Measurements from ENCODE around the gene SLC25A41. TPM values are rescaled to one million over a fixed set of nuclear protein-coding genes. Genes with fewer than 3 reads are reported as not detected.
"Not testable (repeated sequence)": the region's sequence is repeated elsewhere in the genome, so short reads cannot be mapped to it uniquely, and the experiment has no call there.

The SLC25A41 gene
- total RNA-seq, 2 donors from 2014 or later = 0.18 to 0.57 TPM

DNA sequence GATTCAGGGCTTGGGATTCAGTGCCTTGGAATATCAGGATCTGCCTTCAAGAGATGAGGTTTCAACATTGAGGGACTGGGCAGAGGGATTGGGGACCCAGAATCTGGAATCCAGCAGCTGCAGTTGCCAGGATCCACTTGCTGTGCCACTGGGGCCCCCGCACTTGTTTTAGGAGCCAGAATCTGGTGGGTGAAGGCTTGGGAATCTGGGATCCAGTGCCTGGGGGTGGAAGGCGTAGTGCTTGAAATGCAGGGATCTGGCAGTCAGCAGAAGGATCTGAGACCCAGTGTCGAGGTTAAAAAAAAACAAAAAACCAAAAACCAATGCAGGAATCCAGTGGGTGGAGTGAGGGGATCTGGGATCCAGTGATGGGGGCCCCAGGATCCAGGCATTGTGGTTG lies 7.3 kb upstream of the SLC25A41 start:
- no peak for DNase-seq (ENCODE audit: low spot score)

DNA sequence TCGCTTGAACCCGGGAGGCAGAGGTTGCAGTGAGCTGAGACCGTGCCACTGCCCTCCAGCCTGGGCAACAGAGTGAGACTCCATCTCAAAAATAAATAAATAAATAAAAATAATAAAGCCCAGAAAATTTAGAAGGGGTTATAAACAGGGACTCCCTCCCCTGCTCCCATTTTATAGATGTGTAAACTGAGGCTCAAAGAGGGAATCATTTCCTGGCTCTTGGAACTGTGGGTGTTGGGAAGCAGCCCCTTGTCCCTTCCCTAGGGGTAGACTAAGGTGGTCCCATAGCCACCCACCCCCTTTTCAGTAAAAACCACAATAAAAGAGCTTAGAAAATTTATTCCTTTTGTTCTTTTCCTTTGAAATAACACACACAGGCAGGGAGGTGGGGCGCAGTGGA lies 6.2 kb upstream of the SLC25A41 start:
- intact Hi-C loops (cut with DNase I) = no loop called here
- TF ChIP-seq, protein P1, sequence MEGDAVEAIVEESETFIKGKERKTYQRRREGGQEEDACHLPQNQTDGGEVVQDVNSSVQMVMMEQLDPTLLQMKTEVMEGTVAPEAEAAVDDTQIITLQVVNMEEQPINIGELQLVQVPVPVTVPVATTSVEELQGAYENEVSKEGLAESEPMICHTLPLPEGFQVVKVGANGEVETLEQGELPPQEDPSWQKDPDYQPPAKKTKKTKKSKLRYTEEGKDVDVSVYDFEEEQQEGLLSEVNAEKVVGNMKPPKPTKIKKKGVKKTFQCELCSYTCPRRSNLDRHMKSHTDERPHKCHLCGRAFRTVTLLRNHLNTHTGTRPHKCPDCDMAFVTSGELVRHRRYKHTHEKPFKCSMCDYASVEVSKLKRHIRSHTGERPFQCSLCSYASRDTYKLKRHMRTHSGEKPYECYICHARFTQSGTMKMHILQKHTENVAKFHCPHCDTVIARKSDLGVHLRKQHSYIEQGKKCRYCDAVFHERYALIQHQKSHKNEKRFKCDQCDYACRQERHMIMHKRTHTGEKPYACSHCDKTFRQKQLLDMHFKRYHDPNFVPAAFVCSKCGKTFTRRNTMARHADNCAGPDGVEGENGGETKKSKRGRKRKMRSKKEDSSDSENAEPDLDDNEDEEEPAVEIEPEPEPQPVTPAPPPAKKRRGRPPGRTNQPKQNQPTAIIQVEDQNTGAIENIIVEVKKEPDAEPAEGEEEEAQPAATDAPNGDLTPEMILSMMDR (IDR thresholded peaks at IDR 0.05) = no peak
- TF ChIP-seq POLR2A (IDR thresholded peaks at IDR 0.05) = no peak
- DNase-seq (ENCODE audit: low spot score) = no peak
- no peaks in the 10 kb centered on the region for H3K36me3 ChIP-seq
- H3K27ac ChIP-seq = no peak overlapping the region
- H3K4me3 ChIP-seq = no peak overlapping the region
- H3K27me3 ChIP-seq (replicated peaks; ENCODE audit: insufficient read depth) = no peaks in the 10 kb centered on the region
- no peaks in the 10 kb centered on the region for H3K9me3 ChIP-seq
- 81% methylated on average over 4 of the region's 4 CpGs for WGBS
- H3K4me1 ChIP-seq (replicated peaks) = no peaks in the 10 kb centered on the region

More for the DNA sequence above, 7.3 kb upstream of the SLC25A41 start:
- Histone ChIP-seq H3K4me1 (replicated peaks) (no peaks in the 10 kb centered on the region), H3K27ac (no peak overlapping the region), H3K36me3 (no peaks in the 10 kb centered on the region), H3K4me3 (no peak overlapping the region), H3K27me3 (replicated peaks; ENCODE audit: insufficient read depth) (no peaks in the 10 kb centered on the region), H3K9me3 (no peaks in the 10 kb centered on the region)
- TF ChIP-seq, protein P1 (IDR thresholded peaks at IDR 0.05) = no peak
- TF ChIP-seq POLR2A (IDR thresholded peaks at IDR 0.05) (no peak), POLR2AphosphoS5 (IDR thresholded peaks at IDR 0.05) (no peak)
- WGBS = 94% methylated on average over 3 of the region's 3 CpGs
- intact Hi-C loops (cut with DNase I) = no loop called here

DNA sequence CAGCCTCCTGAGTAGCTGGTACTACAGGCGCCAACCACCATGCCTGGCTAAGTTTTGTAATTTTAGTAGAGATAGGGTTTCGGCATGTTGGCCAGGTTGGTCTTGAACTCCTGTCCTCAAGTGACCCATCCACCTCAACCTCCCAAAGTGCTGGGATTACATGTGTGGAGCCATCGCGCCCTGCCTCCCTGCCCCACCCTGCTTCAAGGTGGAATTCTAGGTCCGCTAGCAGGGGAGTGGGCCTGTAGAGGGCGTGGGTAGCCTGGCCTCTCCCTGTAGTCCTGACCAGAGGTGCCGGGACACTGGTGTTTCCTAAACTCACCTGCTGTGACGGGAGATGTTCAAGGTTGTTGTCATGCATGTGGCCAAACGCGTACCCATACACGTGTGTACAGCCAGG lies 398 bp downstream of the SLC25A41 start:
- H3K4me3 ChIP-seq = no peak overlapping the region
- no peak for DNase-seq (ENCODE audit: low spot score)
- H3K36me3 ChIP-seq = no peaks in the 10 kb centered on the region
- TF ChIP-seq POLR2AphosphoS5 (IDR thresholded peaks at IDR 0.05) (no peak), POLR2A (IDR thresholded peaks at IDR 0.05) (no peak)
- TF ChIP-seq, protein P1 (IDR thresholded peaks at IDR 0.05) = no peak
- H3K9me3 ChIP-seq = no peaks in the 10 kb centered on the region
- intact Hi-C loops (cut with DNase I) = no loop called here
- H3K4me1 ChIP-seq (replicated peaks) = no peaks in the 10 kb centered on the region
- WGBS = 86% methylated on average over 11 of the region's 11 CpGs
- no peaks in the 10 kb centered on the region for H3K27me3 ChIP-seq (replicated peaks; ENCODE audit: insufficient read depth)
- no peak overlapping the region for H3K27ac ChIP-seq

DNA sequence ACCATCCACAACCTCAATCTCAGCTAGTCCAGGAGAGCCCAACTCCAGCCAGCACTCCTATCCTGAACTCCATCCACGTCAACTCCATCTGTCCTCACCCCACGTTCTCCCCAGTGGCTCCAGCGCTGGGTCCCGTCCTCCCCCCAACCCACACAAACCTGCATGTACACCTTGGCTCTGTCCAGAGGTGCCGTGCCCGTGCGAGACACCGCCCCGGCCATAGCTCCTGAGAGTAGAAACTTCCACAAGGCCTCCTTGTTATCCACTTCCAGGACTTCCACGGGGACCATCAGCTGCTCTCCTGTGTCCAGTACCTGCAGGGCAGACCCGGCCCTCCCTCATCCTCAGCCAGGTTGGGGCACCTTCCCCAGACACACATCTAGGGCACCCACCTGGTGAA lies 1.7 kb downstream of the SLC25A41 start:
- Histone ChIP-seq H3K27ac (no peak overlapping the region), H3K9me3 (no peaks in the 10 kb centered on the region), H3K4me3 (no peak overlapping the region), H3K4me1 (replicated peaks) (no peaks in the 10 kb centered on the region), H3K27me3 (replicated peaks; ENCODE audit: insufficient read depth) (no peaks in the 10 kb centered on the region), H3K36me3 (no peaks in the 10 kb centered on the region)
- WGBS = 89% methylated on average over 11 of the region's 11 CpGs
- DNase-seq (ENCODE audit: low spot score) = no peak
- intact Hi-C loops (cut with DNase I) = no loop called here
- TF ChIP-seq, protein P1 (IDR thresholded peaks at IDR 0.05) = no peak
- no peak for TF ChIP-seq POLR2AphosphoS5 (IDR thresholded peaks at IDR 0.05)

DNA sequence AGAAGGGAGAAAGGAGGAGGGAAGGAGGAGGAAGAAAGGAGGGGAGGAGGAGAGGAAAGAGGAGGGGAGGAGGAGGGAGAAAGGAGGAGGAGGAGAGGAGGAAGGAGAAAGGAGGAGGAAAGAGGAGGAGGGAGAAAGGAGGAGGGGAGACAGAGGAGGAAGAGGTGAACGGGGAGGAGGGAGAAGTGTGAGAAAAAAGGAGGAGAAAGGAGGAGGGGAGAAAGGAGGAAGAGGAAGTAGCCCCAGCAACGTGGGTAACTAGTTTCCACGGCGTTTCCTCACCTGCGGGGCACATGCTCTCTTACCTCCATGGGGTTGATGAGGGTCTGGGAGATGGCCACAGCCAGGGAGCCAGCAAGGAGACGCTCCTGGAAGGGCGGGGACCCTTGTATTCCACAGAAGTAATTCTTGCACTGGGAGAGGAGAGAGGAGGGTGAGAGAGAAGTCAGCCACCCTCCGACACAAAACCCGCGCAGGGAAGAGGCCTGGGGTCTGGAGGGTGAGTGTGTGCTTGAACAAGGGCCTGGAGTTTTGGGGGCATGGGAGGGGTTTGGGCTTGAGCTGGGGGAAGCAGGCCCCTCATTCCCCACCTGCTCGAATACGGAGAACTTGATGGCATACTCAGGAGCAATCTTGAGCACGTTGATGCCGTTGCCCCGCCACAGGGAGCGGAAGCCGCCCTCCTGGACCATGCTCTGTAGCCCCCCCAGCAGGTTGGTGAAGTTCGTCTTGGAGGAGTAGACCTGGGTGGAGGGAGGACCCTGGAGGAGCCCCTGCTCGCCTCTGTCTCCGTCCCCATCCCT lies 3.9 kb downstream of the SLC25A41 start:
- no peaks in the 10 kb centered on the region for H3K4me1 ChIP-seq (replicated peaks)
- no peak overlapping the region for H3K27ac ChIP-seq
- H3K27me3 ChIP-seq (replicated peaks; ENCODE audit: insufficient read depth) = no peaks in the 10 kb centered on the region
- 58% methylated on average over 20 of the region's 20 CpGs for WGBS
- DNase-seq (ENCODE audit: low spot score) = no peak
- no peaks in the 10 kb centered on the region for H3K9me3 ChIP-seq
- no peak for TF ChIP-seq POLR2AphosphoS5 (IDR thresholded peaks at IDR 0.05)
- TF ChIP-seq POLR2A (IDR thresholded peaks at IDR 0.05) = no peak
- TF ChIP-seq, protein P1 (IDR thresholded peaks at IDR 0.05) = no peak
- H3K36me3 ChIP-seq = no peaks in the 10 kb centered on the region
- intact Hi-C loops (cut with DNase I) = no loop called here
- H3K4me3 ChIP-seq = no peak overlapping the region

DNA sequence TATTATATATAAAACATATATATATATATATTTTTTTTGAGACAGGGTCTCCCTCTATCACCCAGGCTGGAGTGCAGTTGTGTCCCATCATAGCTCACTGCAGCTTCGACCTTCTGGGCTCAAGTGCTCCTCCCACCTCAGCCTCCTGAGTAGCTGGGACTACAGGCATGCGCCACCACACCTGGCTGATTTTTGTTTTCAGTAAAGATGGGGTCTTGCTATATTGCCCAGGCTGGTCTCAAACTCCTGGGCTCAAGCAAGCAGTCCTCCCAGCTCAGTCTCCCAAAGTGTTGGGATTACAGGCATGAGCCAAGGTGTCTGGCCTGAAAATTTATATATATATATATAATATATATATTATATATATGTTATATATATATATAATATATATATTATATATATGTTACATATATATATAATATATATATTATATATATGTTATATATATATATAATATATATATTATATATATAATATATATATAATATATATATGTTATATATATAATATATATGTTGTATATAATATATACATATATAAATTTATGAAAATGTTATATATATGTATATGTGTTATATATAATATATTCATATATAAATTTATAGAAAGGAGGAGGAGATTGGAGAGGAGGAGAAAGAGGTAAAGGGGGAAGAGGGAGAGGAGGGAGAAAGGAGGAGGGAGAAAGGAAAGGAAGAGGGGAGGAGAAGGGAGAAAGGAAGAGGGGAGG lies 4.7 kb downstream of the SLC25A41 start:
- intact Hi-C loops (cut with DNase I); H3K9me3 ChIP-seq; H3K4me1 ChIP-seq (replicated peaks); H3K4me3 ChIP-seq; H3K36me3 ChIP-seq; H3K27me3 ChIP-seq (replicated peaks; ENCODE audit: insufficient read depth); DNase-seq (ENCODE audit: low spot score); H3K27ac ChIP-seq: not testable (repeated sequence)
- WGBS = 83% methylated on average over 2 of the region's 2 CpGs

Measured in prostate gland (tissue), 2 donors.